GM12878 (cell line): ENCODE data around the gene APC2. TPM values are rescaled to one million over a fixed set of nuclear protein-coding genes. Genes with fewer than 3 reads are reported as not detected.

ENCODE experiments used
- ATAC-seq: fragments of 200-7000 bp; cut with Tn5 transposase; 3 replicates; pipeline ENCODE4 v1.9.1; 2020; ENCODE audit warnings: mild to moderate bottlenecking, moderate library complexity
- BruUV-seq: library from RNA; stranded (reverse); fragments of 400-500 nt; replicated peaks from 2 replicates; lab custom pipeline; 2021; lab: Mats Ljungman, UMichigan
- CTCF ChIA-PET: fragments of 300-600 bp; sonication (Branson Sonifier 250); formaldehyde crosslinking; extraction: SDS; loops from one replicate; lab custom pipeline; 2021; ENCODE audit warnings: inconsistent platforms; lab: Yijun Ruan, JAX
- POLR2A ChIA-PET: fragments of 350-600 bp; formaldehyde crosslinking; extraction: SDS; loops from one replicate; lab custom pipeline; 2021; ENCODE audit warnings: inconsistent platforms; lab: Charles Lee
- RAD21 ChIA-PET: fragments of 300-600 bp; sonication (Branson Sonifier 250); formaldehyde crosslinking; loops from one replicate; lab custom pipeline; 2023; ENCODE audit warnings: antibody characterized with exemption; ENCODE audit not compliant: unreplicated experiment; lab: Charles Lee
- SMC1A ChIA-PET: fragments of 300-600 bp; sonication (Branson Sonifier 250); formaldehyde crosslinking; loops from one replicate; lab custom pipeline; 2023; ENCODE audit not compliant: unreplicated experiment, uncharacterized antibody; lab: Charles Lee
- DNase-seq: peaks from one replicate; pipeline ENCODE4 v3.0.0-alpha.2; 2011; ENCODE audit warnings: low read depth, low spot score
- FAIRE-seq: peaks from 3 replicates; lab custom pipeline; 2011; peaks lifted over from hg19 to GRCh38; lab: Jason Lieb, UNC
- H2AFZ ChIP-seq: 2 replicates; pipeline ENCODE4 v1.6.0; 2011; ENCODE audit warnings: low read depth, low read length, control low read depth; ENCODE audit not compliant: control insufficient read depth
- H3K27ac ChIP-seq: 2 replicates; pipeline ENCODE4 v1.5.1; 2011; ENCODE audit warnings: control low read depth; ENCODE audit not compliant: control insufficient read depth, insufficient read depth
- H3K27me3 ChIP-seq, 2 experiments: replicated peaks in 1 of 2; 2 replicates each; pipeline versions ENCODE4 v1.6.0 to v1.6.1; 2011; ENCODE audit warnings: low read length in 1 of 2; ENCODE audit not compliant: control insufficient read depth in 2 of 2, insufficient read depth in 2 of 2
- H3K36me3 ChIP-seq, 2 experiments: 2 replicates each; pipeline ENCODE4 v1.5.1; 2011; ENCODE audit warnings: low read length in 1 of 2; ENCODE audit not compliant: control insufficient read depth in 2 of 2, insufficient read depth in 2 of 2
- H3K4me1 ChIP-seq: 2 replicates; pipeline ENCODE4 v1.6.1; 2011; ENCODE audit warnings: mild to moderate bottlenecking, low read length, moderate library complexity, mixed read lengths; ENCODE audit not compliant: control insufficient read depth, insufficient read depth
- H3K4me2 ChIP-seq: 2 replicates; pipeline ENCODE4 v1.6.0; 2011; ENCODE audit warnings: control low read depth; ENCODE audit not compliant: control insufficient read depth, insufficient read depth
- H3K4me3 ChIP-seq: fragments of 200-600 bp; sonication (generic); 2 replicates; pipeline ENCODE4 v1.5.1; 2016
- H3K79me2 ChIP-seq: 2 replicates; pipeline ENCODE4 v1.6.0; 2011; ENCODE audit warnings: low read length; ENCODE audit not compliant: control insufficient read depth, insufficient read depth
- H3K9ac ChIP-seq: 2 replicates; pipeline ENCODE4 v1.8.0; 2011; ENCODE audit warnings: low read length, control low read depth, mixed read lengths; ENCODE audit not compliant: control insufficient read depth, insufficient read depth
- H3K9me3 ChIP-seq: replicated peaks from 3 replicates; pipeline ENCODE4 v1.5.1; 2011; ENCODE audit warnings: mild to moderate bottlenecking, low read length; ENCODE audit not compliant: control insufficient read depth, insufficient read depth
- H4K20me1 ChIP-seq: 2 replicates; pipeline ENCODE4 v1.6.0; 2011; ENCODE audit not compliant: control insufficient read depth, insufficient read depth
- BCL3 ChIP-seq: IDR thresholded peaks from 2 replicates; pipeline ENCODE4 v1.6.1; 2011; ENCODE audit warnings: borderline replicate concordance, low read depth, mild to moderate bottlenecking, moderate library complexity, low read length; ENCODE audit not compliant: insufficient read depth, poor library complexity, severe bottlenecking
- EGR1 ChIP-seq, 2 experiments: IDR thresholded peaks; 1 replicate in 1 of 2; 2 replicates in 1 of 2; pipeline ENCODE4 v1.6.1; 2011 to 2012; ENCODE audit warnings: low read depth in 2 of 2, low read length in 2 of 2, borderline replicate concordance in 1 of 2, mild to moderate bottlenecking in 1 of 2, moderate library complexity in 1 of 2
- NFXL1 ChIP-seq: fragments of 450-650 bp; IDR thresholded peaks from 2 replicates; pipeline ENCODE4 v1.6.1; 2017; ENCODE audit warnings: antibody characterized with exemption, mild to moderate bottlenecking, borderline replicate concordance
- POLR2A ChIP-seq: IDR thresholded peaks from 2 replicates; pipeline ENCODE4 v1.6.1; 2011; ENCODE audit warnings: low read depth, mild to moderate bottlenecking, low read length
- SPI1 ChIP-seq: IDR thresholded peaks from 2 replicates; pipeline ENCODE4 v1.6.1; 2011; ENCODE audit warnings: low read depth, mild to moderate bottlenecking, low read length, moderate library complexity, borderline replicate concordance; ENCODE audit not compliant: insufficient read depth
- ZNF24 ChIP-seq: fragments of 450-650 bp; IDR thresholded peaks from 2 replicates; pipeline ENCODE4 v1.6.1; 2017; ENCODE audit warnings: antibody characterized with exemption, mild to moderate bottlenecking
- WGBS: methylation state at CpG from one replicate; pipeline ENCODE4 v1.1.6; 2016; ENCODE audit warnings: low lambda C conversion rate; ENCODE audit not compliant: insufficient replicate concordance, insufficient coverage; ENCODE audit errors: missing lambda C conversion rate; 5-methylcytosine and 5-hydroxymethylcytosine counted together
- in situ Hi-C: fragments of 300-500 bp; cut with MboI; formaldehyde crosslinking; loops from 9 replicates; pipeline ENCODE4 v1.14.3; 2018; ENCODE audit warnings: mixed read lengths
- intact Hi-C: fragments of 100-400 bp; cut with micrococcal nuclease; formaldehyde crosslinking; loops from one replicate; pipeline ENCODE4 v1.14.2; 2022; ENCODE audit not compliant: unreplicated experiment
- polyA plus RNA-seq, 11 experiments: library from polyadenylated mRNA; depleted of rRNA in 4 of 11; unstranded in 6 of 11; stranded (reverse) in 5 of 11; fragments of >200 nt; fragmentation: Nextera tagmentation in 4 of 11; fragmentation: Illumina TruSeq in 1 of 11; extraction: Ambion mirVana in 4 of 11; extraction: Trizol in 1 of 11; gene quantifications; 1 replicate in 1 of 11; 2 replicates in 10 of 11; pipeline versions ENCODE4 v1.2.1 to v1.2.3, GENCODE V29; 2011 to 2016; ENCODE audit warnings: inconsistent platforms in 2 of 11, missing spikeins in 2 of 11, low read depth in 1 of 11
- total RNA-seq, 4 experiments: library from RNA; depleted of rRNA in 3 of 4; stranded (reverse); fragments of >200 nt in 3 of 4; fragmentation: Illumina TruSeq in 1 of 4; extraction: Trizol in 1 of 4; gene quantifications; 2 replicates each; pipeline versions ENCODE4 v1.2.1 to v1.2.3, GENCODE V29; 2013 to 2021

APC2 gene
- total and polyA plus RNA-seq, 10 of the 15 experiments (the other 5 are each of a cell fraction or from before 2014, with no cell fraction given): under 0.01 to 0.73 (median 0.04) TPM; not detected in 5

- no peak for TF ChIP-seq SPI1
- no peak for TF ChIP-seq ZNF24
- peak in 1 of 2 experiments; percentile 14; a peak in 1 of 3 replicates for TF ChIP-seq EGR1 (IDR thresholded peaks at IDR 0.05; ENCODE audit: borderline replicate concordance in 1 of 2, low read depth in 2 of 2, low read length in 2 of 2)
- TF ChIP-seq BCL3: no peak
- TF ChIP-seq POLR2A: 0 out of 2 replicates have a peak, but pooled peaks have one; percentile 12
- no peak for TF ChIP-seq NFXL1
- no peak overlapping the region for H3K9ac ChIP-seq
- in situ Hi-C loops: no loop called here
- no peak for FAIRE-seq
- H3K4me1 ChIP-seq: peaks cover 3% of the 10 kb centered on the region
- H3K4me3 ChIP-seq: no peak overlapping the region
- ChIA-PET CTCF (no interaction called here), POLR2A (no interaction called here), SMC1A (interaction anchor here (0.6 kb wide), 1 partner anchor 18 kb away, joined by 3 read pairs; no protein-coding TSS in a partner anchor), RAD21 (no interaction called here)
- WGBS: 12% methylated on average over 19 of the region's 33 CpGs
- intact Hi-C loops: no loop called here
- no peaks in the 10 kb centered on the region for H4K20me1 ChIP-seq
- no peak for ATAC-seq
- no peak for DNase-seq
- H3K79me2 ChIP-seq: no peaks in the 10 kb centered on the region
- H3K9me3 ChIP-seq: no peaks in the 10 kb centered on the region; the same call in 2 of the 3 replicates
- no TSS peak for BruUV-seq
- H3K27ac ChIP-seq: no peak overlapping the region
- no peak overlapping the region for H3K4me2 ChIP-seq
- peaks cover 5 to 7% of the 10 kb centered on the region in 2 experiments; a peak in 3 of 4 replicates for H3K27me3 ChIP-seq
- H3K36me3 ChIP-seq: no peaks in the 10 kb centered on the region
- H2AFZ ChIP-seq: no peak overlapping the region
These were observed 3.8 kb downstream of the APC2 start for GRCh38 chr19:1453525-1454364.
